OCI-LY3 (cell line): ENCODE measurements around the gene CFAP77.

Source experiments
- H2AFZ ChIP-seq: fragments of 200-600, 300-600 bp; shearing (Covaris generic); 2 replicates; pipeline ENCODE4 v1.6.0; 2014; ENCODE audit warnings: antibody characterized with exemption, low read depth, low read length
- H3K27ac ChIP-seq: fragments of 200-600, 300-600 bp; sonication (generic); 2 replicates; pipeline ENCODE4 v1.5.1; 2014; ENCODE audit warnings: mild to moderate bottlenecking, low read length, moderate library complexity, mixed read lengths
- H3K27me3 ChIP-seq: fragments of 200-600, 300-600 bp; sonication (generic); 2 replicates; pipeline ENCODE4 v1.6.1; 2014; ENCODE audit warnings: low read depth, low read length, mixed read lengths
- H3K36me3 ChIP-seq: fragments of 200-600, 300-600 bp; sonication (generic); replicated peaks from 2 replicates; pipeline ENCODE3; 2014; ENCODE audit warnings: low read depth, low read length, mixed read lengths
- H3K4me1 ChIP-seq: fragments of 300-600, 200-600 bp; sonication (generic); 2 replicates; pipeline ENCODE4 v1.6.1; 2014; ENCODE audit warnings: low read length, mixed read lengths
- H3K4me2 ChIP-seq: fragments of 200-600, 300-600 bp; sonication (generic); 2 replicates; pipeline ENCODE4 v1.6.1; 2014; ENCODE audit warnings: low read length, mixed read lengths
- H3K4me3 ChIP-seq: fragments of 300-600, 200-600 bp; sonication (generic); 2 replicates; pipeline ENCODE4 v1.5.1; 2014; ENCODE audit warnings: antibody characterized with exemption, mild to moderate bottlenecking, low read length, moderate library complexity
- H3K79me2 ChIP-seq: fragments of 300-600, 200-600 bp; shearing (Covaris generic); 2 replicates; pipeline ENCODE4 v1.6.1; 2014; ENCODE audit warnings: mild to moderate bottlenecking, low read length, mixed read lengths
- H3K9ac ChIP-seq: fragments of 300-600, 200-600 bp; shearing (Covaris generic); 2 replicates; pipeline ENCODE4 v1.6.0; 2014; ENCODE audit warnings: mild to moderate bottlenecking, low read length, moderate library complexity
- H3K9me3 ChIP-seq: fragments of 200-600, 300-600 bp; shearing (Covaris generic); 2 replicates; pipeline ENCODE4 v1.6.1; 2014; ENCODE audit warnings: low read length, mixed read lengths; ENCODE audit not compliant: insufficient read depth
- H4K20me1 ChIP-seq: fragments of 200-600, 300-600 bp; sonication (generic); 2 replicates; pipeline ENCODE4 v1.6.1; 2016; ENCODE audit warnings: low read length, mixed read lengths; ENCODE audit not compliant: insufficient read depth
- EZH2phosphoT487 ChIP-seq: fragments of 200-600 bp; shearing (Covaris generic); IDR thresholded peaks from 2 replicates; pipeline ENCODE4 v1.6.1; 2018; ENCODE audit warnings: antibody characterized with exemption, mixed run types, low read depth
- TF ChIP-seq, protein P1 (sequence below): fragments of 200-600, 300-600 bp; sonication (generic); IDR thresholded peaks from 2 replicates; pipeline ENCODE4 v1.5.1; 2014; ENCODE audit warnings: antibody characterized with exemption, low read length, low read depth

The CFAP77 gene

DNA sequence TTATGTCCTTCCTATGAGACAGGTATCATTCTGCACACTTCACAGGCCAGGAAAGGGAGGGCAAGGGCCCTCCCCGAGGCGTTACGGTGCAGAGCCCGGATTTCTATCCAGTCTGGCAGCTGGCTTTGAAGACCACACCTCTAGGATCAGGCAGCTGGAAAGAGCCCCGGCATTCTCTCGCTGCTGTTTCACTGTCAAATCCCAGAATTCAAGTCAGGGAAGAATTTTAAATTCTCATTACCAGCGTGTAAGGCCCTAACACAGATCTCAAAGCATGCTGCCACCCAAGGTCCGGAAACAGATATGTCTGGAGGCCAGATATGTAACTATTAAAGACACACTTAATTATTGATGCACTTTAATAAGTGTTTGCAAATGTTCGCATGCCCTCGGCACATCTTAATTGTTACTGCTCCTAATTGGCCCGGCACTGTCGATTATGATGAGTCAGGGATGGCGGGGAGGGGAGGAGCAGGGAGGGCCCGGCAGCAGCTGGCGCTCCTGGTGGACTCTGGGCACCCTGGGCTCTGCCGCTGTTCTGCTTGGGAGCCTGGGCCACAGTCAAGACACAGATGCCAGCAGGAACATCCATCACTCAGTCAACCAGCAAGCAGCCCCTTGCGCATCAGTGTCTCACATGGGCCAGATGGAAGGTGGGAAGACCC, 96.1 kb downstream of the CFAP77 start:
- Histone ChIP-seq H3K27me3 (peaks cover 18% of the 10 kb centered on the region), H3K27ac (no peak overlapping the region), H4K20me1 (no peaks in the 10 kb centered on the region), H3K4me3 (no peak overlapping the region), H3K9ac (no peak overlapping the region), H3K4me2 (no peak overlapping the region), H3K4me1 (no peaks in the 10 kb centered on the region), H2AFZ (no peak overlapping the region), H3K9me3 (no peaks in the 10 kb centered on the region), H3K79me2 (no peaks in the 10 kb centered on the region), H3K36me3 (no peaks in the 10 kb centered on the region)
- no peak for TF ChIP-seq EZH2phosphoT487
- TF ChIP-seq, protein P1, sequence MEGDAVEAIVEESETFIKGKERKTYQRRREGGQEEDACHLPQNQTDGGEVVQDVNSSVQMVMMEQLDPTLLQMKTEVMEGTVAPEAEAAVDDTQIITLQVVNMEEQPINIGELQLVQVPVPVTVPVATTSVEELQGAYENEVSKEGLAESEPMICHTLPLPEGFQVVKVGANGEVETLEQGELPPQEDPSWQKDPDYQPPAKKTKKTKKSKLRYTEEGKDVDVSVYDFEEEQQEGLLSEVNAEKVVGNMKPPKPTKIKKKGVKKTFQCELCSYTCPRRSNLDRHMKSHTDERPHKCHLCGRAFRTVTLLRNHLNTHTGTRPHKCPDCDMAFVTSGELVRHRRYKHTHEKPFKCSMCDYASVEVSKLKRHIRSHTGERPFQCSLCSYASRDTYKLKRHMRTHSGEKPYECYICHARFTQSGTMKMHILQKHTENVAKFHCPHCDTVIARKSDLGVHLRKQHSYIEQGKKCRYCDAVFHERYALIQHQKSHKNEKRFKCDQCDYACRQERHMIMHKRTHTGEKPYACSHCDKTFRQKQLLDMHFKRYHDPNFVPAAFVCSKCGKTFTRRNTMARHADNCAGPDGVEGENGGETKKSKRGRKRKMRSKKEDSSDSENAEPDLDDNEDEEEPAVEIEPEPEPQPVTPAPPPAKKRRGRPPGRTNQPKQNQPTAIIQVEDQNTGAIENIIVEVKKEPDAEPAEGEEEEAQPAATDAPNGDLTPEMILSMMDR = no peak

DNA sequence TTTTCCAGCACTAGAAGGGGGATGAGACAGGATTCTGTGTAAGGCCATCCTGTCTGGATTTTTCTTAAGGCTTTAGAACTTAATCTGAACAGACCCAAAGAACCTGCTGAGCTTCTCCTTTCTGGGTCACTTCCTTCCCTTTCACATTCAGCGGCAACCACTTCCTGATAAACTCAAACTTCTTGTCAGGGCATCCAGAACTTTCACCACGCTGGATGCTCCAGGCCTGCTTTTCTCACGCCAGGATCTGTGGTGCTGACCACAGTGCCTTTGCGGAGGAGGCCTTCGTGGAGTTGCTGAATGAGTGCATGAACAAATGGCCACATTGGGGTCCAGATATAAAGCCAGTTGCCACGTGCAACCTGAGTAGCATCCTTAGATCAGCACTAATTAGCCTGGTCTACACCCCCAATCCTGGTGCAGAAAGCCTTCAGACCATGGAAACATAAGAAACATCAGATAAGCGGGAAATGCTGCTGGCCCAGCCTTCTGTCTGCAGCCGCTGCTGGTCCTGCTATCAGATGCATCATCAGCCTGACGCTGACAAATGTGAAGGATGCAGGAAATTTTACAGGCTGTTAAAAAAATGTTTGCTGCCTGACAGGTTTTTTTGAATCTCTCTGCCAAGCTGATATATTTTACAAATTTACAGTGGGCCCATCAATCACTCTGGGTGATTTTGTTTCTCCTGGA, 97.1 kb downstream of the CFAP77 start:
- no peaks in the 10 kb centered on the region for H3K79me2 ChIP-seq
- no peak overlapping the region for H3K4me2 ChIP-seq
- H3K27me3 ChIP-seq = peaks cover 18% of the 10 kb centered on the region
- TF ChIP-seq, protein P1 = no peak
- TF ChIP-seq EZH2phosphoT487 = no peak
- H3K9me3 ChIP-seq = no peaks in the 10 kb centered on the region
- no peak overlapping the region for H3K27ac ChIP-seq
- no peaks in the 10 kb centered on the region for H3K36me3 ChIP-seq
- H4K20me1 ChIP-seq = no peaks in the 10 kb centered on the region
- H2AFZ ChIP-seq = no peak overlapping the region
- H3K4me3 ChIP-seq = no peak overlapping the region
- no peaks in the 10 kb centered on the region for H3K4me1 ChIP-seq
- no peak overlapping the region for H3K9ac ChIP-seq

DNA sequence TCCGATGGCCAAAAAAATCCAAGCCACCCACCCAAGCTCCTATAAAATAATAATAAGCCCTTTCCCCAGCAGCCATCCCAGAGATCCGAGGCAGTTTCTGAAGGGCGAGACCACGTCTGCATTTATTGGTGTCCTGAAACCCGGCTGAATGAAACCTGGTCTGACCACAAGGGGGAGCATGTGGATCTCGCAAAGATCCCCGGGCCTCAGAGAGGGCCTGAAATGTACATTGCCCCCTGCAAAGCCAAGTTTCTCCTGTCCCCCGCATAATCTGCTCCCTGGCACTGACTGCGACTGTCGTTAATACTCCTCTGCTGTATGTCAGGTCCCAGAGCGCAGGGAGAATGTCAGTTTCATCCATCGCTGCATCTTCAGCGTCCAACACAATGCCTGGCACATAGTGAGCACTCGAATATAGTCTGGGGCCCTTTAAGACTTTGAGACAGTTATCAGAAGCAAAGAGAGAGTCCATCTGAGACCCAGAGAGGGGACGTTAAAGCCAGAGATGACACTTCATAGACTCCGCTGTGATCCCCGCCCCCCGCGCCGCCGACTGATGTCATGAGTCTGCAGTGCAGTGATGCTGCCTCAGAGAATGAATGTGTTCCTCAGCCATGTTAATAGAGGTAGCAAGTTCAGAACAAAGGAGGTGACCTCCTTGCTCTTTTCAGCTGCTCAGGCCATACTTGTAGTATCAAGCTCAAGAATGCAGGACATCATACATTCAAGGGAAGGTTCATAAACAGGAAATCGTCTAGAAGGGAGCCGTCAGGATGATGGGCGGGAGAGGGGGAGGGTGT, 97.9 kb downstream of the CFAP77 start:
- Histone ChIP-seq H3K4me1 (no peaks in the 10 kb centered on the region), H3K36me3 (no peaks in the 10 kb centered on the region), H3K27ac (no peak overlapping the region), H3K4me2 (no peak overlapping the region), H3K27me3 (peaks cover 18% of the 10 kb centered on the region), H3K4me3 (no peak overlapping the region), H4K20me1 (no peaks in the 10 kb centered on the region), H3K9me3 (no peaks in the 10 kb centered on the region), H2AFZ (no peak overlapping the region), H3K79me2 (no peaks in the 10 kb centered on the region), H3K9ac (no peak overlapping the region)
- TF ChIP-seq, protein P1 = peak; percentile 75
- no peak for TF ChIP-seq EZH2phosphoT487
